GM03348 (cell line): ENCODE data around the gene CEP112.
A peak's percentile ranks its signal among the peaks of the same experiment; 100 is the strongest.

Experiments
- DNase-seq: peaks from one replicate; pipeline ENCODE4 v3.0.0; 2012; ENCODE audit warnings: low spot score

Gene CEP112

DNA sequence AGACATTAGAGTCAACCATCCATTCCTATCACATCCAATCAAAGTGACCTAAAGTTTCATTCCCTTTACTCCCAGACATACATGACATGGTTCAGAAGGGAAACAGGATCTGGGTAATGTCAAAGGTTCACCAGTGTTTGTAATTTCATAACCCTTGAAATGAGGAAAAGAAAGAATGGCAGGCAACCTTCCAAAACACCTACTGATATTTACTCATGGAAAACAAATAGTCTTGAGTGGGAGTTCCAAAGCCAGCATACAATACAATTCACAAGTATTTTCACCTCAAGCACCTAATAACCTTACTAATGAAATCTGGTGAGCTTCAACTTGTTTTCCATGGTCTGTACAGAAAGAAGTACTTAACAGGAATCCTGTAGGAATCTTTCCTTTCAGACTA is 557.9 kb downstream of the CEP112 start:
- no peak for DNase-seq

DNA sequence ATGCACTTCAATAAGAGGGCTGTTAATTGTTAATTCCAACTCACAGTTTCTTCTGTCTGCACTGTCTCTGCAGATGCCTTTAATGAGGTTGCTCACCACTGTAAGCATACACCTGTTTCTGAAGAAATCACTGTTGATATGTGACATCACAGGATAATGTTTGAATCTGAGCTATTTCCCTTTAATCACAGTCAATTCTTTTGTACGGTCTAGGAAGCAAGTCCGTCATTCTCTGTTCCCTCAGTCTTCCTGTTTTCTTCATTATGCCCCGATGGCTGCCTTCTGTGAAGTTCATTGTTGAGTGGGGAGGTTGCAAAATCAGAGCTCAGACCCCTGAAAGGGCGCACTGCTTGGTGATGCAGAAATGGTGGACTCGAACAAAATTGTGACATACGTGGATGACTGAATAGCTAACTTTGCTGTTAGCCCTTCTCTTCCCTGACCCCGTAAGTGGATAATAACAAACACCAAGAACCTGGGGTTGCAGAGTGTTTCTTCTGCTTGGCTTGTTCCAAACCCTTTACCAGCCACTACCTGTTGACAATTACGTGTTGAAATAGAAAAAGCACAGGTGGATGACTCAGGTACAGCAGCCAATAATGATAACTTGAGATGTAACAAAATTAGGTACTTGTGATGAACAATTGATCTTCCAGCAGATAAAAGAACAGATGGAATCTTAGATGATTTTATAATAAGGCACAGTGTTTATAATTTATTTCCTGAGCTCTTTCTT is 558.6 kb downstream of the CEP112 start:
- DNase-seq, result no peak

DNA sequence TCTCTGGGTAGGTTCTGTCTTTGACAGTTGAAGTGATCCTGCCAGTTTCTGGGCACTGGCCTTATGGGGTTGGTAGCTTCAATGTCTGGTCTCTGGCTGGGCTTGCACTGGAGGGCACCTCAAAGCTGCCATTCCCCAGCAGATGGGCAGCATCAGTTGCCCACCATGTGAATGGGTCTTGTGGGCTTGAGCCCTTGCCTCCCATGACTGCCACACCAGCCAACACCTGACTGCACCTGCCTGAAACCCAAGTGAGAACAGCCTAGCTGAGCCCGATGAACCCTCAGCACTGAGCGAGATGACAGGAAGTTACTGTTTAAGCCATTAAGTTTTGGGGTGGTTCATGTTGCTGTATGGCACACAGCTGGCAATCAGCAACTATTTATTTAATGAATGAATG is 561.4 kb downstream of the CEP112 start:
- no peak for DNase-seq

DNA sequence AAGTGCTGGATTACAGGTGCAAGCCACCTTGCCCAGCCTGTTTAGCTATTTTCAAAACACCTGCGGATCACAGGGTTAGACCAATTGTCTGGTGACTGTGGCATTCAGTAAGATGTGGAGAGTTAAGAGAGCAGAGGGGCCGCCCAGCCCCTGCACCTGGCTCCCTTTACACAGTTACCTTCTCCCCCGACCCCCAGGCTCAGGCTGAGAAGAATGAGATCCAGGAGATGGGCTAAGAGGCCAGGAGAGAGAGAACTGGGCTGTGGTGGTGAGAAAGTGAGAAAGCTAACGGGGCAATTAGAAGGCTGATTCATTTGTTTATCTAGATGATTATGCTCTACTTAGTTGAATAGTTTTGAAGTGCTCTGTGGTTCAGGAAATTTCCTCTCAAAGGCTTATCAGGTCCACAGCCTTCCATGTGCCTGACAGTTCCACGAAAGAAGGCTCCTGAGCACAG is 562.7 kb downstream of the CEP112 start:
- no peak for DNase-seq

GRCh38 chr17:65628644-65629036 is 563.3 kb downstream of the CEP112 start:
- DNase-seq, result no peak

- DNase-seq, result no peak
These were observed 563.9 kb downstream of the CEP112 start for GRCh38 chr17:65627891-65628643.

DNA sequence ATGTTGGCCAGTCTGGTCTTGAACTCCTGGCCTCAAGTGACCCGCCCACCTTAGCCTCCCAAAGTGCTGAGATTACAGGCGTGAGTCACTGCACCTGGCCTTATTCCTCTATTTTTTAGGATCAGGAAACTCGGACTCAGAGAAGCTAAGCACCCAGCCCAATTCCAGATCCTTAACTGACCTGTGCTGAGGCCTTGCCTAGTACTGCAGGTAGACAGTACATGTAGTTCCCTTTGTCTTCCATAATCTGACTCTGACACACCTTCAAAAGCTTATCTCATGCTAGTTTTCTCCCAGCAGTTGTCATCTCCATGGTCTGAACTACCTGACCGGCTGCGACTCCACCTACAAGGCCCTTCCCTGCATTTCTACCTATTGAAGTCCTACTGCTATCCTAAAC is 564.8 kb downstream of the CEP112 start:
- no peak for DNase-seq

DNA sequence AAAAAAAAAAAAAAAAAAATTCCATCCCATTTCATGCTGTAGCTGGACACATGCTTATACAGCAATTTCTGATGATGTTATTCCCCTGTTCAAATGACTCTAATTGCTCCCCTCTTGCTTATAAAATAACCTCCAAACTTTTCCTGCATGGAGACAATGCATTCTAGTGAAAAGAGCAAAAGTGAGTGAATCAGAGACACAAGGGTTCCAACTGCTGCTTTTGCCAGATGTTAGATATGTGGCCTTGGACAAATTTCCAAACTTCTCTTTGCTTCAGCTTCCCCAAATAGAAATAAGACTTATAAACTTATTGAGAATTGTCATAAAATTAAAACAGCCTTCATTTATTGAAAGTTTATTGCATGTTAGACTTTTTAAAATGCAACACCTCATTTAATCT is 565.5 kb downstream of the CEP112 start:
- DNase-seq, result no peak

- no peak for DNase-seq
These were observed 573.4 kb downstream of the CEP112 start for GRCh38 chr17:65618516-65618915.

DNA sequence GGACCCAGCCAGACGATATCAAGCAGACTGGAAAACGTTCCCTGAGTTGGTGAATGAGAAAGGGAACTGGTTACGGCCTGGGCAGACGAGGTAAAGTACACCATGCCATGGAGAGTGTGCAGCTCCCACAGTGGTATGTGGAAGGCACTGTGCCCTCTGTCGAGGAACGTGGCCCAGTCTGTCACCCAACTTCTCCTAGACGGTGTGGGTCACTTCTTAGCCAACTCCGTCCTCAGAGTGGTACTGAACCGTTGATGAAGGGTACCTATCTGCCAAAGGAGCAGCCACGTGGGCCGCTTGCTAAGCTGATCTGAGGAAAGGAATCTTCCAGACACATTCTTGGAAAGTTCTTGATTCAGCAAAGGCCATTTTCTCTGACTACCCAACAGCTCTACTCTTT is 574.4 kb downstream of the CEP112 start:
- DNase-seq, result no peak

DNA sequence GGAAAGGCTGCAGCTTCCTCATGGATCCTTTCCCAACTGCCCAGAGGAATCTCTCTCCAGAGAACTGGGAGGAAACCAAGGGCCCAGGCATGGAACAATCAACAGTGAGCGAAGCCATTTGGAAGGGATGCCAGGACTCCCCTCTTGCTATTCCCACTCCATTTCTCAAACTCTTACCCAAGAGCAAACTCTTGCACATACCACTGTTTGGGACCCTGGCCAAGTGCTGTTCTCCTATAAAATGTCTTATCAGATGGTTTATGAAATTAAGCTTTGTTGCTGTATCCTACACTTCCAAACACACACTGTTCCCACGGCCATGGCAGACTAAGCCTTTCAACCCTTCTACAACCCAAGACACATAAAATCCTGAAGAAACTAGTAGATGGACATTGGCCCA is 582.2 kb downstream of the CEP112 start:
- DNase-seq, result no peak

DNA sequence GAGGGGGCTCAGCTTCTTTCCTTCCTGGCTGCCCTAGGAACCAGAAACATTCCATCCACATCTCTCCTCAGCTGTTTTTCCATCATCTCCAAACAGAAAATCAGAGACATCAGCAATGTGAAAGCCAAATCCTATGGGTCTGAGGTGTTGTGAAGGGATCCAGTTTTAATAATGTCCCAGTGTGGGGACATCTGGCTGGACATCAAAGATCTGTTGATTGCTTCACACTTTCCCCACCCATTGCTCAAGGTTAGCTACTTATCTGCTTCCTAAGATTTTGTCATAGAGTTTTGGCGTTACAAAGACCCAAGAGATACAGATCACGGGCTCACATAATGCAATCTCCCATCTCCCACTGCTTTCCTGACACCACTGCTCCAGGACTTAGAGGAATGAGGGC is 582.6 kb downstream of the CEP112 start:
- no peak for DNase-seq

DNA sequence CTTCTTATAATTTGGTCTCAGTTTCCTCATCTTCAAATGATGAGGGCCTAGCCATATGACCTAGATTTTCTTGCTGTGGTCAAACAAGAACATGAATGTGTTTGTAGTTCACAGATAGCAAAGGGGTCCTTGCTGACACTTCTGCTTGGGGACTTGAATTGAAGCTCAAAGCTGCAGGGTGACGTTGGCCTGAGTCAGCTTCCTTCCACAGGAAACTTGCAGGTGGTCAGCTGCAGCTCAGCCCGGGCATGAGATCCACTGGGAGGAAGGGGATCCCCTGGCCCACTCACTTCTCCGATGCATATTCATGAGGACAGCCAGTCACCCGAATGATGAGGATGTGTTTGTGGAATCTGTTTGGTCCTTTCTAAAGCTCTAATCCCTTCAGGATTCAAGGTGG is 587.9 kb downstream of the CEP112 start:
- DNase-seq, result no peak

DNA sequence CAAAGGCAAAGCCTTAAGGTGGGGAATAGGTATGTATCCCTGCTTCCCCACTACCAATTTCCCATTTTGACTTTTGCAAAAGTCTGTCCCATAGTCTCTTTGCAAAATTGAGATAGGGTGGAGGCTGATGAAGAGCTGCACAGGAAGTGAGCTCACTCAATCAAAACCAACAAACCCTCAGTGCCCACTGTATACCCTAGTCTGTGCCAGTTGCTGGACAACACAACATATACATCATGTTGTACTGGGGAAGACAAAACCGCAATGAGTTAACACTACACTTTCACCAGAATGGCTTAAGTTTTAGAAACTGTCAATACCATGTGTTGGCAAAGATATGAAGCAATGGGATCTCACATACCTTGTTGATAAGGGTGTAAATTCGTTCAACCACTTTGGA is 590.1 kb downstream of the CEP112 start:
- no peak for DNase-seq

- no peak for DNase-seq
These were observed 590.8 kb downstream of the CEP112 start for GRCh38 chr17:65601145-65601544.

- DNase-seq, result no peak
These were observed 591.4 kb downstream of the CEP112 start for GRCh38 chr17:65600518-65600917.

GRCh38 chr17:65599650-65600049 is 592.3 kb downstream of the CEP112 start:
- no peak for DNase-seq

- DNase-seq, result no peak
These were observed 593.2 kb downstream of the CEP112 start for GRCh38 chr17:65598746-65599145.

DNA sequence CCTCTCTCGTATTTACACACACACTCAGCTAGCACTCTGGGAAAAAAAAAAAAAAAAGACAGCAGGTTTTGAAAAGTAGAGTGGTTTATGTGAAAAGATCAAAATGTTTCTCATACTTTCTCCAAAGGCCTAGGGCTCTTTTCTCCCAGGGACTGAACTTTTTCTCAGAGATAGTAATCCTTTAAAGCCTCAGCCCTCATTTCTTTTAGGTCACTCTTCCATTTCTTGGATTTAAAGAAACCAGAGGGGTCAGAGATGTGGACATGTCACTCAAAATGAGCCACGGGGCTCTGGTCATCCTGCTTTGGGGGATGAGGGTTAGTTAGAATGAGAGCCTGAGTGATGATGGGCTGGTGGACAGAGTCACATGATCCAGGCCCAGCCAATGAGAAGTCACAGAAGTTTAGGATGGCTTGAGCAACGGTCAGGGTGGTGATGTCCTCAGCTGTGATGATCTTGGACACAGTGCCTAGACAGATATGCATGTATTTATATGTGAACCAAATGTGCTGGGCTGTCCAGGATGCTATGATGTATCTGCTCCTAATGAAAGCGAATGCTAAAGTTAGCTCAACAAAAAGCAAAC is 596.8 kb downstream of the CEP112 start:
- peak; percentile 44 for DNase-seq

GRCh38 chr17:65593855-65594845 is 597.8 kb downstream of the CEP112 start:
- peak; percentile 73 for DNase-seq

DNA sequence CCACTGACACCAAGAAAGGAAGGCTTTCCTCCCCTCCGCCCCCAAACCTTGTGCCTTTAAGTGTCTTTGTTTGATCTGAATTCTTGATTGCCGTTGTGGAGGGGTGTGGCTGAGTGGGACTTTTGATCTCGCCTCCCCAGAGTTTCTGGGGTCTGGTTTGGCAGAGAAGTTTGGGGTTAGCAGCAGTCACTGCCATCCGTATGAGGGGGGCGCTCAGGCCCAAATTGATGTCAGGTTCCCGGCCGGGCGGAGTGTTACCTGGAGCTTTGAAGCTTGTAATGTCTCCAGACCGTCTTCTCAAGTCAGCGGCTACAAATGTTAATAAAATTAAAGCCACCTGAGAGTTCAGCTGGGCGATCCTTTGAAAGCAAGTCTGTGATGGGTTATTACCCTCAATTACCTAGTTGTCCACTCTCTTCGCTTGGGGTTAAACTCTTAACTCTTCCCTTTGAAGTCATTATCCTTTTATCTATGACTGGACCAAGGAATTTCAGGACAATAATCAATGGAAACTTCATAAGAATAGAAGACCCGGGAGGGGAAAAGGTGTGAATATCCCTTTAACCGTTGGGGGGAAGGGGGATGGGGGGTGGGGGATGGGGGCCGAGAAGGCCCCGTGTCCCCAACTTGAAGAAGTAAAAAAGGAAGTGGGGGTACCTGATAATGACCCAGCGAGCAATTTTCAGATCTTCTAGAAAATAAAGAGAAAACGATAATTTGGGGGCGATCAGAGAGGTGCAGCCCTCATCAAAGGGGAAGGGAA is 598.7 kb downstream of the CEP112 start:
- no peak for DNase-seq
